Keratinocyte (primary cell): ENCODE measurements around the gene PAMR1.

Source experiments
- EZH2 ChIP-seq: IDR thresholded peaks from one replicate; pipeline ENCODE4 v1.6.1; 2012; ENCODE audit warnings: inconsistent platforms, mild to moderate bottlenecking, low read length, moderate library complexity
- TF ChIP-seq, protein P1 (sequence below), 3 experiments: IDR thresholded peaks in 1 of 3; conservative IDR thresholded peaks in 1 of 3; optimal IDR thresholded peaks in 1 of 3; 2 replicates in 2 of 3; 3 replicates in 1 of 3; pipeline versions ENCODE3 to v1.5.1; 2011; ENCODE audit warnings: low read length in 3 of 3, mild to moderate bottlenecking in 3 of 3, moderate library complexity in 2 of 3, control low read depth in 1 of 3, inconsistent platforms in 1 of 3; ENCODE audit not compliant: insufficient read depth in 2 of 3; ENCODE audit errors: extremely low read depth in 1 of 3

- TF ChIP-seq, protein P1, sequence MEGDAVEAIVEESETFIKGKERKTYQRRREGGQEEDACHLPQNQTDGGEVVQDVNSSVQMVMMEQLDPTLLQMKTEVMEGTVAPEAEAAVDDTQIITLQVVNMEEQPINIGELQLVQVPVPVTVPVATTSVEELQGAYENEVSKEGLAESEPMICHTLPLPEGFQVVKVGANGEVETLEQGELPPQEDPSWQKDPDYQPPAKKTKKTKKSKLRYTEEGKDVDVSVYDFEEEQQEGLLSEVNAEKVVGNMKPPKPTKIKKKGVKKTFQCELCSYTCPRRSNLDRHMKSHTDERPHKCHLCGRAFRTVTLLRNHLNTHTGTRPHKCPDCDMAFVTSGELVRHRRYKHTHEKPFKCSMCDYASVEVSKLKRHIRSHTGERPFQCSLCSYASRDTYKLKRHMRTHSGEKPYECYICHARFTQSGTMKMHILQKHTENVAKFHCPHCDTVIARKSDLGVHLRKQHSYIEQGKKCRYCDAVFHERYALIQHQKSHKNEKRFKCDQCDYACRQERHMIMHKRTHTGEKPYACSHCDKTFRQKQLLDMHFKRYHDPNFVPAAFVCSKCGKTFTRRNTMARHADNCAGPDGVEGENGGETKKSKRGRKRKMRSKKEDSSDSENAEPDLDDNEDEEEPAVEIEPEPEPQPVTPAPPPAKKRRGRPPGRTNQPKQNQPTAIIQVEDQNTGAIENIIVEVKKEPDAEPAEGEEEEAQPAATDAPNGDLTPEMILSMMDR (optimal IDR thresholded peaks at IDR 0.05 in 1 of 3, IDR thresholded peaks at IDR 0.05 in 1 of 3, conservative IDR thresholded peaks at IDR 0.05 in 1 of 3; ENCODE audit: extremely low read depth in 1 of 3, insufficient read depth in 2 of 3, low read length in 3 of 3): no peak
- no peak for TF ChIP-seq EZH2
Measured at GRCh38 chr11:35388061-35388460, 137.4 kb downstream of the PAMR1 start.
